ENCODE measurements around the gene IGSF8.

IGSF8 gene, protein sequence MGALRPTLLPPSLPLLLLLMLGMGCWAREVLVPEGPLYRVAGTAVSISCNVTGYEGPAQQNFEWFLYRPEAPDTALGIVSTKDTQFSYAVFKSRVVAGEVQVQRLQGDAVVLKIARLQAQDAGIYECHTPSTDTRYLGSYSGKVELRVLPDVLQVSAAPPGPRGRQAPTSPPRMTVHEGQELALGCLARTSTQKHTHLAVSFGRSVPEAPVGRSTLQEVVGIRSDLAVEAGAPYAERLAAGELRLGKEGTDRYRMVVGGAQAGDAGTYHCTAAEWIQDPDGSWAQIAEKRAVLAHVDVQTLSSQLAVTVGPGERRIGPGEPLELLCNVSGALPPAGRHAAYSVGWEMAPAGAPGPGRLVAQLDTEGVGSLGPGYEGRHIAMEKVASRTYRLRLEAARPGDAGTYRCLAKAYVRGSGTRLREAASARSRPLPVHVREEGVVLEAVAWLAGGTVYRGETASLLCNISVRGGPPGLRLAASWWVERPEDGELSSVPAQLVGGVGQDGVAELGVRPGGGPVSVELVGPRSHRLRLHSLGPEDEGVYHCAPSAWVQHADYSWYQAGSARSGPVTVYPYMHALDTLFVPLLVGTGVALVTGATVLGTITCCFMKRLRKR

GRCh38 chr1:160097911-160098851 lies at the start of gene IGSF8:
IGSF8 (minus strand) TSS chr1:160098619; CDS start chr1:160098472, 147 bp downstream.
- DNase-seq (ENCODE audit: low read depth) = peak; percentile 65

DNA sequence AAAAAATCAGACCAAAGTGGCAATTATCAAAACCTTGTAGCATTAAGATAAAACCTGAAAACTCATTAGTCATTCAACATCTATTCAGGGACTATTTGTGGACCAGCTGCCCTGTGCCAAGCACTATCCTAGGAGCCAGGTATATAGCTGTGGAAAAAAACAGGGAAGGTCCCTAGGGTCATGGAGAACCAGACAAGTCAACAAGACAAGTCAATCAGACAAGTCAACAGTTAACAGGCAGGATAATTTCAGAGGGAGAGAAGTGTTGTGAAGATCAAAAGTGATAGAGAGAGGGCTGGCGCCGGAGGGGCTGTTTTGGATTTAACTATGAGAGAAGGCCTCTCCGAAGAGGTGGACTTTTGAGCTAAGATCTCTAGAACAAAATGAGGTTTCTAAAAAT lies 49.7 kb upstream of the IGSF8 start:
- DNase-seq (ENCODE audit: low read depth) = no peak
- TF ChIP-seq, protein P1, sequence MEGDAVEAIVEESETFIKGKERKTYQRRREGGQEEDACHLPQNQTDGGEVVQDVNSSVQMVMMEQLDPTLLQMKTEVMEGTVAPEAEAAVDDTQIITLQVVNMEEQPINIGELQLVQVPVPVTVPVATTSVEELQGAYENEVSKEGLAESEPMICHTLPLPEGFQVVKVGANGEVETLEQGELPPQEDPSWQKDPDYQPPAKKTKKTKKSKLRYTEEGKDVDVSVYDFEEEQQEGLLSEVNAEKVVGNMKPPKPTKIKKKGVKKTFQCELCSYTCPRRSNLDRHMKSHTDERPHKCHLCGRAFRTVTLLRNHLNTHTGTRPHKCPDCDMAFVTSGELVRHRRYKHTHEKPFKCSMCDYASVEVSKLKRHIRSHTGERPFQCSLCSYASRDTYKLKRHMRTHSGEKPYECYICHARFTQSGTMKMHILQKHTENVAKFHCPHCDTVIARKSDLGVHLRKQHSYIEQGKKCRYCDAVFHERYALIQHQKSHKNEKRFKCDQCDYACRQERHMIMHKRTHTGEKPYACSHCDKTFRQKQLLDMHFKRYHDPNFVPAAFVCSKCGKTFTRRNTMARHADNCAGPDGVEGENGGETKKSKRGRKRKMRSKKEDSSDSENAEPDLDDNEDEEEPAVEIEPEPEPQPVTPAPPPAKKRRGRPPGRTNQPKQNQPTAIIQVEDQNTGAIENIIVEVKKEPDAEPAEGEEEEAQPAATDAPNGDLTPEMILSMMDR (IDR thresholded peaks at IDR 0.05; ENCODE audit: low read depth, low read length, missing control alignments) = no peak

More at GRCh38 chr1:160097911-160098851, at the start of gene IGSF8:
- TF ChIP-seq, protein P1 (IDR thresholded peaks at IDR 0.05; ENCODE audit: low read depth, low read length, missing control alignments) = no peak
- H3K4me3 ChIP-seq (ENCODE audit: low read depth, low read length) = peak within 1 kb of the TSS; percentile 79

GRCh38 chr1:160146107-160146506 lies 47.7 kb upstream of the IGSF8 start:
- no peak for DNase-seq (ENCODE audit: low read depth)
- no peak overlapping the region for H3K4me3 ChIP-seq (ENCODE audit: low read depth, low read length)

More for the DNA sequence above, 49.7 kb upstream of the IGSF8 start:
- no peak overlapping the region for H3K4me3 ChIP-seq (ENCODE audit: low read depth, low read length)

DNA sequence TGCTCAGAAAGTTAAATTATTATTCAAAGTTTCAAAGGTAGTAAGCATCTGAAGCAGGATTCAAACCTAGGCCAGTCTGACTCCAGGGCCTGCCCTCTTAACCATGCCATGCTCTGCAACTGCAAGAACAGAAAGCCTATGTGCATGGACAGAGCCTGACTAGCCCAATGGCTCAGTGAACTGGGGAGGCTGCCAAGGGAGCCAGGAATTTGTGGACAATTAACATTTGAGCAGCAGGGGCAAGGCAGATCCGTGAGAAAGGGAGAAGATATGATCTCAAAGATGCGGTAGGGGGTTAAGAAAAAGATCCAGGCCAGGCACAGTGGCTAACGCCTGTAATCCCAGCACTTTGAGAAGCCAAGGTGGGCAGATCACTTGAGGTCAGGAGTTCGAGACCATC lies 46.5 kb upstream of the IGSF8 start:
- H3K4me3 ChIP-seq (ENCODE audit: low read depth, low read length) = no peak overlapping the region
- TF ChIP-seq, protein P1 (IDR thresholded peaks at IDR 0.05; ENCODE audit: low read depth, low read length, missing control alignments) = no peak
- DNase-seq (ENCODE audit: low read depth) = no peak

More at GRCh38 chr1:160146107-160146506, 47.7 kb upstream of the IGSF8 start:
- TF ChIP-seq, protein P1 (IDR thresholded peaks at IDR 0.05; ENCODE audit: low read depth, low read length, missing control alignments) = no peak

DNA sequence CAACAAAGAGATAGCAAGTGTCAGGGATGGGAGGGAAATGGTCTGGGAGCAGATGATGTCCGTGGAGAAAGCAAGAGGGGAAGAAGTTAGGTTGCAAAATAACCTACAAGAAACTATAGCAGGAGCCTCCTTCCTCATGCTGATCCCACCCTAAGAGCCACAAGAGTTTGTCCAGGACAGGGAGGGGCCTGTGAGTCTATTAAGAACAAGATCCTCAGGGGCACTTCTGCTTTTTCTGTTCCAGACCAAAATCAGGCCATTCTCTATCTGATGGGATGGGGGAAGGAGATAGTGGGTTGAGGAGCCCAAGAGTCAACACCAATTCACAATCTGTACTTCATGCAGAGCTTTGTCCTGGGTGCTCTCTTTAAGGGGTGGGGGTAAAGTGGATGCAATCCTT lies 45.3 kb upstream of the IGSF8 start:
- no peak for DNase-seq (ENCODE audit: low read depth)
- TF ChIP-seq, protein P1 (IDR thresholded peaks at IDR 0.05; ENCODE audit: low read depth, low read length, missing control alignments) = no peak
- no peak overlapping the region for H3K4me3 ChIP-seq (ENCODE audit: low read depth, low read length)

DNA sequence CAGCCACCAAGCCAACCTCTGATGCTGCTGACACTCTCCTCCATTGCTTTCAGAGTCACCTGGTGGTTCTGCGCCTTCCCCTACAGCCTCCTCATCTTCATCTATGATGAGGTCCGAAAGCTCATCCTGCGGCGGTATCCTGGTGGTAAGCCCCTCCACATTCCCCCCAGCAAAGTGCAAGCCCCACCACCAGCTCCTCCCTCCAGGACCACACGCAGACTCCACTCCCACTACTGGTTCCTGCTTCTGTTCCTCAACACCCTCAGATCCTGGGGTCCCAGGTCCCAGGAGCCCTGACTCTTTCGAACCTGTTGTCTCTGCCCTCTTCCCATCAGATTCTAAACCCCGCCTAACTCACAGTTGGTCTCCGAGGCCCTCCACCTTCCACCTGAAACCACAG lies 41.4 kb upstream of the IGSF8 start:
- no peak overlapping the region for H3K4me3 ChIP-seq (ENCODE audit: low read depth, low read length)
- TF ChIP-seq, protein P1 (IDR thresholded peaks at IDR 0.05; ENCODE audit: low read depth, low read length, missing control alignments) = no peak
- no peak for DNase-seq (ENCODE audit: low read depth)
